SK-N-SH treated with all-trans-retinoic acid at 6 μM for 48 hours (cell line): Measurements from ENCODE around the gene RAD51C.
"Not testable (repeated sequence)": the region's sequence is repeated elsewhere in the genome, so short reads cannot be mapped to it uniquely, and the experiment has no call there.

Source experiments
- ATAC-seq: fragments of 200-7000 bp; cut with Tn5 transposase; 3 replicates; pipeline ENCODE4 v1.9.1; 2020; ENCODE audit warnings: mild to moderate bottlenecking, moderate library complexity
- BACH2 ChIP-seq: fragments of 250-450 bp; sonication (Bioruptor Pico); IDR thresholded peaks from 2 replicates; pipeline ENCODE4 v1.9.0; 2021; ENCODE audit warnings: mild to moderate bottlenecking, borderline replicate concordance
- CSDC2 ChIP-seq: fragments of 250-450 bp; sonication (Bioruptor Pico); IDR thresholded peaks from 2 replicates; pipeline ENCODE4 v1.5.0; 2020; ENCODE audit warnings: mild to moderate bottlenecking, moderate library complexity
- ESRRG ChIP-seq: fragments of 250-450 bp; sonication (Bioruptor Pico); IDR thresholded peaks from 2 replicates; pipeline ENCODE4 v1.6.1; 2021; ENCODE audit warnings: mild to moderate bottlenecking
- GLIS3 ChIP-seq: fragments of 250-450 bp; sonication (Bioruptor Pico); IDR thresholded peaks from 2 replicates; pipeline ENCODE4 v1.5.0; 2020; ENCODE audit warnings: mild to moderate bottlenecking, moderate library complexity
- ISL1 ChIP-seq: fragments of 250-450 bp; sonication (Bioruptor Pico); IDR thresholded peaks from 2 replicates; pipeline ENCODE4 v2.1.2; 2022; ENCODE audit warnings: mild to moderate bottlenecking, moderate library complexity
- OSR1 ChIP-seq: fragments of 250-450 bp; sonication (Bioruptor Pico); IDR thresholded peaks from 2 replicates; pipeline ENCODE4 v1.8.0; 2022; ENCODE audit warnings: moderate library complexity, mild to moderate bottlenecking, inconsistent platforms
- PPARA ChIP-seq: fragments of 250-450 bp; sonication (Bioruptor Pico); IDR thresholded peaks from 2 replicates; pipeline ENCODE4 v1.5.0; 2020; ENCODE audit warnings: mild to moderate bottlenecking, borderline replicate concordance
- RARB ChIP-seq: fragments of 250-450 bp; sonication (Bioruptor Pico); IDR thresholded peaks from 2 replicates; pipeline ENCODE4 v1.8.0; 2021; ENCODE audit warnings: mild to moderate bottlenecking, moderate library complexity
- SNAI2 ChIP-seq: fragments of 250-450 bp; sonication (Bioruptor Pico); IDR thresholded peaks from 2 replicates; pipeline ENCODE4 v1.5.0; 2020; ENCODE audit warnings: mild to moderate bottlenecking, moderate library complexity
- TCF4 ChIP-seq: fragments of 250-450 bp; sonication (Bioruptor Pico); IDR thresholded peaks from 2 replicates; pipeline ENCODE4 v1.8.0; 2021; ENCODE audit warnings: mild to moderate bottlenecking, moderate library complexity, borderline replicate concordance
- TOX ChIP-seq: fragments of 250-450 bp; sonication (Bioruptor Pico); IDR thresholded peaks from 2 replicates; pipeline ENCODE4 v1.8.0; 2021; ENCODE audit warnings: mild to moderate bottlenecking, moderate library complexity, borderline replicate concordance
- ZC3H10 ChIP-seq: fragments of 250-450 bp; sonication (Bioruptor Pico); IDR thresholded peaks from 2 replicates; pipeline ENCODE4 v1.5.1; 2021; ENCODE audit warnings: mild to moderate bottlenecking, moderate library complexity
- ZFP3 ChIP-seq: fragments of 250-450 bp; sonication (Bioruptor Pico); IDR thresholded peaks from 2 replicates; pipeline ENCODE4 v1.5.0; 2020; ENCODE audit warnings: mild to moderate bottlenecking, moderate library complexity
- ZNF565 ChIP-seq: fragments of 450-650 bp; formaldehyde crosslinking; conservative IDR thresholded peaks from 2 replicates; pipeline ENCODE4 v1.5.0; 2020; ENCODE audit warnings: low read depth, mild to moderate bottlenecking, moderate library complexity
- ZNF70 ChIP-seq: fragments of 450-650 bp; formaldehyde crosslinking; IDR thresholded peaks from 2 replicates; pipeline ENCODE4 v1.5.0; 2020; ENCODE audit warnings: mild to moderate bottlenecking, moderate library complexity
- ZNF8 ChIP-seq: fragments of 450-650 bp; formaldehyde crosslinking; IDR thresholded peaks from 2 replicates; pipeline ENCODE4 v1.5.0; 2020; ENCODE audit warnings: mild to moderate bottlenecking, moderate library complexity
- TF ChIP-seq, protein P1 (sequence below): fragments of 250-450 bp; sonication (Bioruptor Pico); IDR thresholded peaks from 2 replicates; pipeline ENCODE4 v1.5.0; 2020; ENCODE audit warnings: mild to moderate bottlenecking, moderate library complexity
- TF ChIP-seq, protein P2 (sequence below): fragments of 250-450 bp; sonication (Bioruptor Pico); IDR thresholded peaks from 2 replicates; pipeline ENCODE4 v1.8.0; 2021; ENCODE audit warnings: low read depth, mild to moderate bottlenecking, moderate library complexity, borderline replicate concordance
- TF ChIP-seq, protein P3 (sequence below): fragments of 250-450 bp; sonication (Bioruptor Pico); IDR thresholded peaks from 2 replicates; pipeline ENCODE4 v1.5.1; 2020; ENCODE audit warnings: low read depth, mild to moderate bottlenecking, moderate library complexity
- TF ChIP-seq, protein P4 (sequence below): fragments of 250-450 bp; sonication (Bioruptor Pico); IDR thresholded peaks from 2 replicates; pipeline ENCODE4 v1.5.1; 2021; ENCODE audit warnings: mild to moderate bottlenecking, moderate library complexity
- TF ChIP-seq, protein P5 (sequence below): fragments of 250-450 bp; sonication (Bioruptor Pico); IDR thresholded peaks from 2 replicates; pipeline ENCODE4 v1.8.0; 2020; ENCODE audit warnings: mild to moderate bottlenecking, moderate library complexity, borderline replicate concordance

The RAD51C gene

DNA sequence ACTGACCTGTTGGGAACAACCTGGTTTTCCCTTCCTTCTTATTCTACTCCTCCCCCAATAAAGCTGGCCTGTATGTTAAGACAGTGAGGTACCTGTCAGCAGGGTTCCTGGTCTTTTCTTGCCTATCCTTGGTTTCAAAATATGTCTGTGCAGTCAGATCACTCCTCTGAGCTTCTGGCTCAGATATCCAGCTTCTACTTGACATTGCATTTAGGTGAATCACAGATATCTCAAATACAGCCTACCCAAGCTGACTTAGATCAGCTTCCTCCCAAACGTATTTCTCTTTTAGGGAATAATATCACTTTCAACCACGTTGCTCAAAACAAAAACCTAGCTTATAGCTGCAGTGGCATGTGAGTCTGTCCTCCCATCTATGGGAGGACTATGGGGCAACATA, 49.3 kb upstream of the RAD51C start (continued):
- TF ChIP-seq, protein P1, sequence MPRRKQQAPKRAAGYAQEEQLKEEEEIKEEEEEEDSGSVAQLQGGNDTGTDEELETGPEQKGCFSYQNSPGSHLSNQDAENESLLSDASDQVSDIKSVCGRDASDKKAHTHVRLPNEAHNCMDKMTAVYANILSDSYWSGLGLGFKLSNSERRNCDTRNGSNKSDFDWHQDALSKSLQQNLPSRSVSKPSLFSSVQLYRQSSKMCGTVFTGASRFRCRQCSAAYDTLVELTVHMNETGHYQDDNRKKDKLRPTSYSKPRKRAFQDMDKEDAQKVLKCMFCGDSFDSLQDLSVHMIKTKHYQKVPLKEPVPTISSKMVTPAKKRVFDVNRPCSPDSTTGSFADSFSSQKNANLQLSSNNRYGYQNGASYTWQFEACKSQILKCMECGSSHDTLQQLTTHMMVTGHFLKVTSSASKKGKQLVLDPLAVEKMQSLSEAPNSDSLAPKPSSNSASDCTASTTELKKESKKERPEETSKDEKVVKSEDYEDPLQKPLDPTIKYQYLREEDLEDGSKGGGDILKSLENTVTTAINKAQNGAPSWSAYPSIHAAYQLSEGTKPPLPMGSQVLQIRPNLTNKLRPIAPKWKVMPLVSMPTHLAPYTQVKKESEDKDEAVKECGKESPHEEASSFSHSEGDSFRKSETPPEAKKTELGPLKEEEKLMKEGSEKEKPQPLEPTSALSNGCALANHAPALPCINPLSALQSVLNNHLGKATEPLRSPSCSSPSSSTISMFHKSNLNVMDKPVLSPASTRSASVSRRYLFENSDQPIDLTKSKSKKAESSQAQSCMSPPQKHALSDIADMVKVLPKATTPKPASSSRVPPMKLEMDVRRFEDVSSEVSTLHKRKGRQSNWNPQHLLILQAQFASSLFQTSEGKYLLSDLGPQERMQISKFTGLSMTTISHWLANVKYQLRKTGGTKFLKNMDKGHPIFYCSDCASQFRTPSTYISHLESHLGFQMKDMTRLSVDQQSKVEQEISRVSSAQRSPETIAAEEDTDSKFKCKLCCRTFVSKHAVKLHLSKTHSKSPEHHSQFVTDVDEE (CRISPR knock-in tag): no peak
- TF ChIP-seq ZFP3 (CRISPR knock-in tag): no peak
- no peak for TF ChIP-seq ISL1 (CRISPR knock-in tag)
- TF ChIP-seq SNAI2 (CRISPR knock-in tag): no peak

DNA sequence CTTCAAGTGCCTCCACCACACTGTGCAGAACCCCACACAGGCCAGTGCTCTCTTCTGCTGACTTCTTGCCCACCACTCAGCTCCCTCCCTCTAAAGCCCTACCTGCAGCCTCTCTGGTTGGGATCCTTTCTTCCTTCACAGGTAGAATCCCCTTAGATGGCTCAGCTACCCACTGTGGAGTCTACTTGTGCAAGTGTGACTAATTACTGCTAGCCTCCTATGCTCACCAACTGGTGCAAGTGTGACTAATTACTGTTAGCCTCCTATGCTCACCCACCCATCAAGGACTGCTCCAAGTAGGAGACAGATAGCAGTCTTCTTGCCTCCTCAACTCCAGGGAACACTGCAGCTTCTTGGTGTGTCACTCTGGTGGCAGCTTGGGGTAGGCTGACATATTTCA, 44.2 kb upstream of the RAD51C start:
- ATAC-seq: no peak; the same call in 2 of the 3 replicates
- TF ChIP-seq TOX (CRISPR knock-in tag) (no peak), OSR1 (CRISPR knock-in tag) (no peak), PPARA (CRISPR knock-in tag) (no peak), ISL1 (CRISPR knock-in tag) (no peak), RARB (CRISPR knock-in tag) (no peak)
- TF ChIP-seq, protein P1 (CRISPR knock-in tag): no peak

DNA sequence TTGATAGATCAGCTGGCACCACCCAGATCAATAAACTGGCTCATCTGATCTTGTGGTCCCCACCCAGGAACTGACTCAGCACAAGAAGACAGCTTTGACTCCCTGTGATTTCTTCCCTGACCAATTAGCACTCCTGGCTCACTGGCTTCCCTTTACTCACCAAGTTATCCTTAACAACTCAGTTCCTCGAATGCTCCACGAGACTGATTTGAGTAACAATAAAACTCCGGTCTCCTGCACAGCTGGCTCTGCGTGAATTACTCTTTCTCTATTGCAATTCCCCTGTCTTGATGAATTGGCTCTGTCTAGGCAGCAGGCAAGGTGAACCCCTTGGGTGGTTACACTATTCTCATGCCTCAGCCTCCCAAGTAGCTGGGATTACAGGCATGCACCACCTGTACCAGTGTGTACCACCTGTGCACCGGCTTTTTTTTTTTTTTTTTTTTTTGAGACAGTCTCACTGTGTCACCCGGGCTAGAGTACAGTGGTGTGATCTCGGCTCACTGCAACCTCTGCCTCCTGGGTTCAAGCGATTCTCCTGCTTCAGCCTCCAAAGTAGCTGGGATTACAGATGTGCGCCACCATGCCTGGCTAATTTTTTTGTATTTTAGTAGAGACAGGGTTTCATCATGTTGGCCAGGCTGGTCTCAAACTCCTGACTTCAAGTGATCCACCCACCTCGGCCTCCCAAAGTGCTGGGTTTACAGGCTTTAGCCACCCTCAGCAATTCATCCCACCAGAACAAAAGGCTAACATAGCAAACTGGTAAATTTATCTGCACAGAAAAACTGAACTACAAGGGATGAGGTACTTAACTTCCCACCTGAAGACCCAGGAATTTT, 34.2 kb upstream of the RAD51C start:
- not testable (repeated sequence) for ATAC-seq

DNA sequence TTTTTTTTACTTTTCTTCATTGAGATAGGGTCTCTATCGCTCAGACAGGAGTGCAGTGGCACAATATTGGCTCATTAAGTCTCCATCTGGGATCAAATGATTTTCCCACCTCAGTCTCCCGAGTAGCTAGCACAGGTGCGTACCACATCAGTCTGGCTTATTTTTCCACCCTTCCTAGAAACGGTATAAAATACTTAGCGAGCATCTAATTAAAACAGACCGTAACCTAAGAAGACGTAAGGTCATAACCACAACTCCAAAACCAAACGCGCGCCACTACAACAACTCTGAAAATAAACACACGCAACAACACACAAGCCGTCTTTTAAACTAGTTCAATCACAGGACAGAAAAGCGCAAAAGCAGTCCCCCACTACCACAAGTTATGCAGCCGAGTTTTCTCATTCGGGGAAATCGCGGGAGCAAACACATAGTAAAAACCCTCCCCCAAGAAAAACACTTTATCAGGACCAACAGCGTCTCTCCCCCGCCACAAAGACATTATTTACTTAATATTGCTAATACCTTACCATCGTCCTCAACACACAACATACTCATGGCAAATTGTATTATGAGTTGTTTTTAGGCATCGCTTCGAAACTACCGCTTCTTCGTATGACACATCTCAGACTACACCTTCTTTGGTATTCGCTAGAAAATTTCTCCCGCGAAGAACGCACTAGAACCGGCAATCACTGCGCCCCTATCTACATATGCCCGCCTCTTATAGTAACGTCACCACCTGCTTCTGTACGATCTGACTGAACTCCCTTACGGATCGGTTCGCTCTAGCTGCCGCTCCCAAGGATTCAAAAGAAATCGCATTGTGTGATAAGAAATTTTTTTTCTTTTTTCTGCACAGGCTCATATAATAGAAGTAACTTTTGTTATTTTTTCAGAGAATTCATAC, 33.3 kb upstream of the RAD51C start:
- ATAC-seq: peak; percentile 95
- TF ChIP-seq ZNF8: peak; percentile 97
- TF ChIP-seq OSR1 (CRISPR knock-in tag): no peak
- peak; percentile 100 for TF ChIP-seq PPARA (CRISPR knock-in tag)
- no peak for TF ChIP-seq BACH2 (CRISPR knock-in tag)
- TF ChIP-seq ZNF70 (CRISPR knock-in tag): peak; percentile 97
- TF ChIP-seq, protein P2, sequence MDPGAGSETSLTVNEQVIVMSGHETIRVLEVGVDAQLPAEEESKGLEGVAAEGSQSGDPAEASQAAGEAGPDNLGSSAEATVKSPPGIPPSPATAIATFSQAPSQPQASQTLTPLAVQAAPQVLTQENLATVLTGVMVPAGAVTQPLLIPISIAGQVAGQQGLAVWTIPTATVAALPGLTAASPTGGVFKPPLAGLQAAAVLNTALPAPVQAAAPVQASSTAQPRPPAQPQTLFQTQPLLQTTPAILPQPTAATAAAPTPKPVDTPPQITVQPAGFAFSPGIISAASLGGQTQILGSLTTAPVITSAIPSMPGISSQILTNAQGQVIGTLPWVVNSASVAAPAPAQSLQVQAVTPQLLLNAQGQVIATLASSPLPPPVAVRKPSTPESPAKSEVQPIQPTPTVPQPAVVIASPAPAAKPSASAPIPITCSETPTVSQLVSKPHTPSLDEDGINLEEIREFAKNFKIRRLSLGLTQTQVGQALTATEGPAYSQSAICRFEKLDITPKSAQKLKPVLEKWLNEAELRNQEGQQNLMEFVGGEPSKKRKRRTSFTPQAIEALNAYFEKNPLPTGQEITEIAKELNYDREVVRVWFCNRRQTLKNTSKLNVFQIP: peak; percentile 100
- TF ChIP-seq ESRRG (CRISPR knock-in tag): peak; percentile 100
- peak; percentile 69 for TF ChIP-seq ISL1 (CRISPR knock-in tag)
- TF ChIP-seq SNAI2 (CRISPR knock-in tag): peak; percentile 100
- TF ChIP-seq ZNF565: peak; percentile 100
- TF ChIP-seq CSDC2 (CRISPR knock-in tag): peak; percentile 99
- peak; percentile 100 for TF ChIP-seq ZC3H10 (CRISPR knock-in tag)
- TF ChIP-seq, protein P3, sequence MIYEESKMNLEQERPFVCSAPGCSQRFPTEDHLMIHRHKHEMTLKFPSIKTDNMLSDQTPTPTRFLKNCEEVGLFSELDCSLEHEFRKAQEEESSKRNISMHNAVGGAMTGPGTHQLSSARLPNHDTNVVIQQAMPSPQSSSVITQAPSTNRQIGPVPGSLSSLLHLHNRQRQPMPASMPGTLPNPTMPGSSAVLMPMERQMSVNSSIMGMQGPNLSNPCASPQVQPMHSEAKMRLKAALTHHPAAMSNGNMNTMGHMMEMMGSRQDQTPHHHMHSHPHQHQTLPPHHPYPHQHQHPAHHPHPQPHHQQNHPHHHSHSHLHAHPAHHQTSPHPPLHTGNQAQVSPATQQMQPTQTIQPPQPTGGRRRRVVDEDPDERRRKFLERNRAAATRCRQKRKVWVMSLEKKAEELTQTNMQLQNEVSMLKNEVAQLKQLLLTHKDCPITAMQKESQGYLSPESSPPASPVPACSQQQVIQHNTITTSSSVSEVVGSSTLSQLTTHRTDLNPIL: peak; percentile 100
- TF ChIP-seq TCF4 (CRISPR knock-in tag): peak; percentile 98
- peak; percentile 100 for TF ChIP-seq GLIS3
- TF ChIP-seq TOX (CRISPR knock-in tag): peak; percentile 100
- TF ChIP-seq, protein P4, sequence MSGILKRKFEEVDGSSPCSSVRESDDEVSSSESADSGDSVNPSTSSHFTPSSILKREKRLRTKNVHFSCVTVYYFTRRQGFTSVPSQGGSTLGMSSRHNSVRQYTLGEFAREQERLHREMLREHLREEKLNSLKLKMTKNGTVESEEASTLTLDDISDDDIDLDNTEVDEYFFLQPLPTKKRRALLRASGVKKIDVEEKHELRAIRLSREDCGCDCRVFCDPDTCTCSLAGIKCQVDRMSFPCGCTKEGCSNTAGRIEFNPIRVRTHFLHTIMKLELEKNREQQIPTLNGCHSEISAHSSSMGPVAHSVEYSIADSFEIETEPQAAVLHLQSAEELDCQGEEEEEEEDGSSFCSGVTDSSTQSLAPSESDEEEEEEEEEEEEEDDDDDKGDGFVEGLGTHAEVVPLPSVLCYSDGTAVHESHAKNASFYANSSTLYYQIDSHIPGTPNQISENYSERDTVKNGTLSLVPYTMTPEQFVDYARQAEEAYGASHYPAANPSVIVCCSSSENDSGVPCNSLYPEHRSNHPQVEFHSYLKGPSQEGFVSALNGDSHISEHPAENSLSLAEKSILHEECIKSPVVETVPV: peak; percentile 100
- TF ChIP-seq RARB (CRISPR knock-in tag): peak; percentile 100
- TF ChIP-seq ZFP3 (CRISPR knock-in tag): peak; percentile 93
- TF ChIP-seq, protein P5, sequence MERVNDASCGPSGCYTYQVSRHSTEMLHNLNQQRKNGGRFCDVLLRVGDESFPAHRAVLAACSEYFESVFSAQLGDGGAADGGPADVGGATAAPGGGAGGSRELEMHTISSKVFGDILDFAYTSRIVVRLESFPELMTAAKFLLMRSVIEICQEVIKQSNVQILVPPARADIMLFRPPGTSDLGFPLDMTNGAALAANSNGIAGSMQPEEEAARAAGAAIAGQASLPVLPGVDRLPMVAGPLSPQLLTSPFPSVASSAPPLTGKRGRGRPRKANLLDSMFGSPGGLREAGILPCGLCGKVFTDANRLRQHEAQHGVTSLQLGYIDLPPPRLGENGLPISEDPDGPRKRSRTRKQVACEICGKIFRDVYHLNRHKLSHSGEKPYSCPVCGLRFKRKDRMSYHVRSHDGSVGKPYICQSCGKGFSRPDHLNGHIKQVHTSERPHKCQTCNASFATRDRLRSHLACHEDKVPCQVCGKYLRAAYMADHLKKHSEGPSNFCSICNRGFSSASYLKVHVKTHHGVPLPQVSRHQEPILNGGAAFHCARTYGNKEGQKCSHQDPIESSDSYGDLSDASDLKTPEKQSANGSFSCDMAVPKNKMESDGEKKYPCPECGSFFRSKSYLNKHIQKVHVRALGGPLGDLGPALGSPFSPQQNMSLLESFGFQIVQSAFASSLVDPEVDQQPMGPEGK (CRISPR knock-in tag): peak; percentile 100
